GM18502 (cell line): ENCODE data around the gene ATP5IF1.
A peak's percentile ranks its signal among the peaks of the same experiment; 100 is the strongest.

Experiments used
- ATAC-seq: cut with Tn5 transposase; IDR thresholded peaks from one replicate; pipeline ENCODE4 v1.9.1; 2021; ENCODE audit warnings: mild to moderate bottlenecking; ENCODE audit not compliant: unreplicated experiment, poor library complexity

Gene ATP5IF1

DNA sequence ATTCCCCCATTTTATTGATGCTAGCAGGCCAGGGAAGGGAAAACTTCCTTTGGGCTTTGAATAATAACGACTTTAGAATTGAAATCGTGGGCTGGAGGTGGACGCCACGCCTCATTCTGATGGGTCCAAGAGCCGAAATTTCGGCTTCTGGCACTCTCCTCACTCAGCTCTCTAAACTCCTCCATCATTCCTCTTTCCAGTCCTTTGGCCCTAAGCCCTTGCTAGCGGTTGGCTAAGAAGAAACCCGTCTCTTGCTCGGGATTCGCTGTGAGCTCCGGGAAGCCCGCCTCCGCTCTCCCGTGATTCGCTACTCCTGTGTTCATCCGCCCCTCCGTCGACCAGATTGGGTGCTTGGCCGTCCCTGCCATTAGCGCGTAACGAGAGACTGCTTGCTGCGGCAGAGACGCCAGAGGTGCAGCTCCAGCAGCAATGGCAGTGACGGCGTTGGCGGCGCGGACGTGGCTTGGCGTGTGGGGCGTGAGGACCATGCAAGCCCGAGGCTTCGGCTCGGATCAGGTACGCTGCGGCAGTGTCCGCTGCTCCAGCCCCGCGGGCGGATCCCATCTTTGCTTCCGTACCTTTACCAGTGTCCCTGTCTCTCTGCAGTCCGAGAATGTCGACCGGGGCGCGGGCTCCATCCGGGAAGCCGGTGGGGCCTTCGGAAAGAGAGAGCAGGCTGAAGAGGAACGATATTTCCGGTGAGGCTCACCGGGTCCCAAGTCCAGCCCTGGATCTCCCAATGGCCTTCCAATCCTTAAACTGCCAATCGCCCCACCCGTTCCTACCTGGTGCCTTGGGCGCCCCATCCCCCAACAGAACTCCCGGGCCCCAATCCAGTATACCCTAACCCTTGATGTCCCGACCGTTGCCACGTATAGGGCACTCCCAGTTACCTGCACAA, at the start of gene ATP5IF1:
Gene ATP5IF1 (plus strand): TSS at position 370 of the 901 bp plus-strand sequence. CDS start 60 bp downstream, at position 430.
- ATAC-seq: peak; percentile 82

DNA sequence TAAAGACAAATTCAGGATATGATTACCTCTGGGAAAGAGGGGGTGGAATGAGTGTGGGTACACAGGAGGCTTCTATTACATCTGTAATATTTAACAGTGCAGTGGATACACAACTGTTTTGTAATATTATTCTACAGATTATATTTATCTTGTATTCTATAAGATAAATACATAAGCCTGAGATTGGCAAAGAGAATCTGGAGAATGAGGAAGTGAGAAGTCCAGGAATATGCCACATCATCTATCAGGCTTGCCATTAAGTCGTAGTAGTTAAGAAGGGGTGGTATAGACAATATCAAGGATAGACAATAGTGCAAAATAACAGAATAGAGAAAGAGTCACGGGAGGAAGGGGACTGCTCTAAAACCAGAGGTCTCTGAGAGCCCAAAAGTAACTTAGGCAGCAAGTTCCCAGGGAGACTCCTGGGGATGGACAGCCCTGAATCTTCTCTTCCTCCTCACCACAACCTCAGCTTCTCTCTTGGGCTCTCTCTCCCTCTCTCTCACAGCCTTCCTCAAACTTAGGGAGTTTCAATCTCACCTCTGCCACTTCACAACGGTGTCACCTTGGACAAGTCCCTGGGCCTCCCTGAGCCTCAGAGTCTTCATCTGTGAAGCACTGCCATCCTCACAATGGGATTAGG, 45.5 kb upstream of the ATP5IF1 start:
- ATAC-seq: no peak

DNA sequence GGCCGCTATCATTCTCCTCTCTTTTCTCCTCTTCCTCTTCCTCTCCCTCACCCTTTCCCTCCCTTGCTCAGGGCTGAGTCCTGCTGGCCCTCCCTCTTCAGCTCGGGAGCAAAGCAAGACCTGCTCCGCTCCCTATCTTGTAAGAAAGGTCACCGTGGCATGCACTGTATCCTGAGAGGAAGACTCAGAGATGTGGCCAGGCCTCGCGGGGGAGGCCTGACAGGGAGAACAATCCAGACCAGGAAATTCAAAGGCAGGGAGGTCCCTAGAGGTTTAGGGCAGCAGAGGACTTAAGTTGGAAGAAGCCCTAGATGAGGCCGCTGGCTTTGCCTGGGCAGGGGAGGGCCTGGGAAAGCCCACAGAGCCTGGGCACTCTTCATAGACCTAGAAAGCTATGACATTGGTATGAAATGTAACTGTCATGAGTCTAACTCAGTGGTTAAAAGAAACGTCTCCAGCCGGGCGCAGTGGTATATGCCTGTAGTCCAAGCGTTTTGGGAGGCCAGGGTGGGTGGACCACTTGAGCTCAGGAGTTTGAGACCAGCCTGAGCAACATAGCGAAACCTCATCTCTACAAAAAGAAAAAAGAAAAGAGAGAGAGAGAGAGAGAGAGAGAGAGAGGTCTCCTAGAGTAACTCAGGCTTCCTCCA, 44.8 kb upstream of the ATP5IF1 start:
- ATAC-seq: no peak

DNA sequence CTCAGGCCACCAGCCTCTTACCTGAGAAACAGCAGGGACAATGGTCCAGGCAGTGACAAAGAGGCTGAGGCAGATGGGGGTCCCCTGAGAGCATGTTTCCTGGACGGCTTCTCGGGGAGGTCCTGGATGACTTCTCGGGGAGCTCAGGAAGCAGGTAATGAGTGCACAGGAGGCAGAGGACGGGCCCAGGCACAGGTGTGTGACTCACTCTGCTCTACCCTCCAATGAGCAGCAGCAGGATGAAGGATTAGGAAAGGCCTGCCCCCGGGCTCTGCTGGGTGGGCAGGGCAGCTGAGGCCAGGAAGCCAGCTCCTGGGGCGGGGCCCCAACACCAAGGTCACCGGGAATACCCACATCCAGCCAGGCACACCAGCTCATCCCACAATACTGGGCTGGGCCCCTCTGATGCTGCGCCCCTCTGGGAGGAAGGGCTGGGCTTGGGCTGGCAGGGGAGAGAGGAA, 42.2 kb upstream of the ATP5IF1 start:
- ATAC-seq: no peak

DNA sequence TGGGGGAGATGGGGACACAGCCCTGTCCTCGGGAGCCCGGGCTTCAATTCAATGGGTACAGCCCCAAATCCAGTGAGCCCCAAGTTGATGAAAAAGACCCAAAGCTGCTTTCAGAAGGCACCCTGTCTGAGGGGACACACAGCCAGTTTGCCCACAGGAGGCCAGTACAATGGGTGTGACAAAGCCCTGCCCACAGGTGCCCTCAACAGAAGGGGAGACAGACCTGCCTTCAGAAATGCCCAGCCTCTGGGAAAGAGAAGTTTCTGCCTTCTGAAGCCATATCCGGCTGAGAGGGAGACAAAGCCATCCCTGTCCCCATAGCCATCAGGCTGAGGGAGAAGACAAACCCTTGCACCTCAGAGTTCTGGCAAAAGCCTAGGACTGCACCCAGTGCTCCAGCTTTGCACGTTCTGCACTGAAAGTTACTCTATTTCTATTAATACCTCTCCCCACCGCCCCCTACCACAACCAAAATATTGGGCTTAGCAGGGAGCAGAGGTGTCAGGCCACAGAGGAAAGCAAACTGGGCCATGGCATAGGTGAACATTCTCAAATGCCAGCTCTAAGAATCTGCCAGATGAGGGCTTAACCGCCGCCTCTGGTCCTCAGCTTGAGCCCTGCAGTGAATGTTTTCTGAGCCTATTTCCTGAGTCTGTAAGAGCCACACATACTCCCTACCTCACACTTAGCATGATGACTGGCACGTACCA, 41.4 kb upstream of the ATP5IF1 start:
- no peak for ATAC-seq

DNA sequence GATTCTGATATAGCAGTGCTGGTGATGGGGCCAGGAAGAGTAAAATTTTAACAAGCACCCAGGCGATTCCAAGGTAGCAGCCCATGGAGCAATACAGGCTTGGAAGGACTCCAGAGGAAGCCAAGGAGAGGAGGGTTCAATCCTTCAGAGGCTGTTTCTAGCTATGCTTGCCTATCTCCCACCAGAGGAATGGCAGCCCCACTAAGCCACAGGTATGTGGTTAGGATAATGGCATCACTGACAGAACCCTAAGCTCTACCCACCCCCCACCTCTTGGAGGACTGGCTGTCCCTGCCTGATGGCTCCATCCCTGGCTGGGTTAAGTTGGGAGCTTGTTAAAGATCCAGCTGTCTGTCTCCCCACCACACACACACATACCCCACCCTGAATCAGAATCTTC, 40.1 kb upstream of the ATP5IF1 start:
- ATAC-seq: no peak

DNA sequence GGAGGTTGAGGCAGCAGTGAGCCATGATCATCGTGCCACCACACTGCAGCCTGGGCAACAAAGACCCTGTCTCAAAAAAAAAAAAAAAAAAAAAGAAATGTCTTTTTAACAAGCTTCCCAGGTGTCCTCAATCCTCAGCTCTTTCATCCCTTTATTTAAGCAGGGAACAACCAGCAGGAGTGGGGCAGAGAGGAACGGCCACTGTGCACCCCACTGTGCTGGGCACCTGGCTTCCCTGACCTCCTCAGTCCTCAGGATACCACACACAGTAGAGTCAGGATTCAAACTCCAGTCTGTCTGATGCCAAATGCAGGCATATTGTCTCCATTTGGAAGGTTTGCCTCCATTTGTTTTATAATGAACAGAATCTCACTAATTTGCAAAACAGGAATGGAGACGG, 39.6 kb upstream of the ATP5IF1 start:
- ATAC-seq: no peak

DNA sequence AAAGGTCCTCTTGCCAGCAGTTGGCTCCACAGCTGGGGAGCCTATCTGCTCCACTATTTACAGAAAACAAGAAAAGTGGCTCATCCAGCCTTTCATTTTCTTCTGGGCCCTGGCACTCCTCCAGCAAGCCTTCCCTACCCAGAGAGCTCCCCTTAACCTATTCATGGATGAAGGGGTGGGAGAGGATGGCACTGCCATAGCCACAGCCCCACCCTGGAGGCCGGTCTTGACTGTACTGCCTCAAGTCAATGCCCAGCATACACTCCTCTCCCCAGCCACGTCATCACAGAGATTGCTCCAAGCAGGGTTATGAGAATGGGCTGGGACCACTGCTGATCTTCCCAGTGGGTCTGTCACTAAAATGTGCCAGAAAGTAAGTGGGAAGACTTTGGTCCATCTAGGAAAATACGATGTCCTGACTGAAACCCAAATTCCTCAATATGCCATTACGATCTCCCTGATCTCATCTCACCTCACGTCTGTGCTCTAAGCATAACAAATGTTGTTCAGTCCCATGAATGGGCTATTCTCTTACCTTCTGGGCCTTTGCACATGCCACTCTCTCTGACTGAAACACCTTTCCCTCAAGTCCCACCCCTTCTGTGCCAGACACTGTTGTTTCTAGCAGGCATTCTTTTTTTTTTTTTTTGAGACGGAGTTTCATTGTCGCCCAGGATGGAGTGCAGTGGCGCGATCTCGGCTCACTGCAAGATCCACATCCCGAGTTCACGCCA, 38.1 kb upstream of the ATP5IF1 start:
- ATAC-seq: no peak

DNA sequence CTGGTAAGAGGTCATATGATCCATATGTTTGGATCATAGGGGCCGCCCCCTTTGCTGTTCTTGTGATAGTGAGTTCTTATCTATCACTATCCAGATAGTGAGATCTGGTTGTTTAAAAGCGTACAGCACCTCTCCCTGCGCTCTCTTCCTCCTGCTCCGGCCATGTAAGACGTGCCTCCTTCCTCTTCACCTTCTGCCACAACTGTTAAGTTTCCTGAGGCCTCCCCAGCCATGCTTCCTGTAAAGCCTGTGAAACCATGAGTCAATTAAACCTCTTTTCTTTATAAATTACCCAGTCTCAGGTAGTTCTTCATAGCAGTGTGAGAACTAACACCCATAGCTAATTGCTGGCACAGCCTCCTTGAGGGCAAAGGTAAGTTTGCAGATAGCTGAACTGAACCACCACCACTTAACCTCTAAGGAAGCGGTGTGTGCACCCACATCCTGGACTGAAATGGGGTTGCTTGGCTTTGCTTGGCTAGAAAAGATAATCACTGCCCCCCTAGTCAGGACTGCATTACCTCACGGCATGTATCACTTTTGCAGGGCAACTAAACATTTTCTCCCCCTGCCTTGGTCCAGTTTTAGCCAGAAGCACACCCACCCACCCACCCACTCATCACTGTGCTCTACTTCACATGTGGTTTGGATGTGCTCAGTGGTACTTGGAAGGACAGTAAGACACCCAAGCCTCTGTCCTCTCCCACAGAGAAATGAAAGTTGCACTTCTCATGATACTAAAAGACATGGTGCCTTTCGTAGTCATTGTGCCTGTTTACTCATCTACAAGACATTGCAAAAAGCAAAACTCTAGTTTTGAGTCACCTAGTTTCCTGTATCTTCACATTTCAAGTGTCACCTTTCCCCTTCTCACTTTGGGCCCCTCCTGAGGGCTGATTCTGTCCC, 36.3 kb upstream of the ATP5IF1 start:
- peak; percentile 74 for ATAC-seq

DNA sequence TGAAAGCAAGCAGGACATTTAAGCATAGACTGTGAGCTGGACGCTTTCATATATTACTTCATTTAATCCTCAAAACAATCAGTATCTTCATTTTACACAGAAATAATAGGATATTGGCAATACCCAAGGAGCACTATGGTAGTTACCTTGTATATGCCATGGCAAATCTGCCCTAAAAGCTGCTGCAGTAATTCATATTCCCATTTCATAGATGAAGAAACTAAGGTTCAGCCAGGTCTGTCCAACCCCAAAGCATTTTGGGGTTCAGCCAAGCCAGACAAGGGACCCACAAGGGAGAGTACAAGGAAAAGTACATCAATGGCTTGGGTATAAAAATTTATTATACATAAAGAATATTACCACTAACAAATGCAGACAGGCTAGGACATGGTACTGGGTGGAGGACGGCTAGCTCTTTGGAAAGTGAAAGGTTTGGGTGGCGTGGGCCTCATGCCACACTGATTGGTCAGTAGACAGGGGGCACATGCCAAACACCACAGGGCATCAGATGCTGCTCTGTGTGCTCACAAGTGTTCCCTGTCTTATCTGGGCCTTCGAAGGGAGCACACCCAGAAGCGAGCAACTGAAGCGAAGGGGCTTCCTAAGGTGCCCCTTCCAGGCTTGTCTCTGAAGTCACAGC, 35.6 kb upstream of the ATP5IF1 start:
- no peak for ATAC-seq

DNA sequence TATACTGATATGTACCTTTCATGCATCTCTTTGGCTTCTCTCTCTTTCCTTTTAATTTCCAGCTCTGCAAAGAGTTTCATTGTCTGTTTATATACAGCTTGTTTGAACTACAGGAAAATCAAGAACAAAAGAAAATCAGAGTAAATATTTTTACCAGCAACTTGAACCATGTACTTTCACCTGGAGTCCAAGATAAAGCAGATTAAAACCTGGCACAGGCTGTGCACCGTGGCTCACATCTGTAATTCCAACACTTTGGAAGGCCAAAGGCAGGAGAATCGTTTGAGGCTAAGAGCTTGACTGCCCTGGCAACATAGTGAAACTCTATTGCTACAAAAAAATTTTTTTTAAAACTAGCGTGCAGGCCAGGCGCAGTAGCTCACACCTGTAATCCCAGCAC, 30.7 kb upstream of the ATP5IF1 start:
- ATAC-seq: no peak

DNA sequence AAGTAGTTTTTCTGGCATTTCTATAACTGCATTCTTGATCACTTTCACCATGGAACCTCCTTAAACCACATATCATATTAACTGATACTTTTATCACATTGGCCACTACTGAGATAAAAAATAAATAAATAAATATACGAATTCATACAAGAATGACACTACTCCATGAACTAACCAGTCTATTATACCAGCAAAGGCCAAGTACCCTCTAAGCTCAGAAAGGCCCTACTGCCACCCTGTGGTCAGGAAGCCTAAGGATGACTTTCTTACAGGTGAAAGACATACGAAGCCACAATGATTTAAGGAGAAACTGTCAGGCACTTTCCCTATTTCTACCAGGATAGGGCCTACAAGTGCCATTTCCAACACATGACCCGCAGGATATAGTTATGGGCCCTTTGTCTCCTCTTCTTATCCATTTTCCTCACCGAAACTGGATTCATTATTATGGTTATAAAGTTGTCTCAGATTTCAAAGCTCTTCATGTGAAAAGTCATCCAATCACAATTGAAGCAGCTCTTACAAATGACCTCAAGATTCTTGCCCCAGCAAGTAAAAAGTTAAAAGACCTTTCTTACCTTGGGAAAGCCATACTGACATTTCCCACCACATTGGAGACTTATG, 27.0 kb upstream of the ATP5IF1 start:
- ATAC-seq: no peak

DNA sequence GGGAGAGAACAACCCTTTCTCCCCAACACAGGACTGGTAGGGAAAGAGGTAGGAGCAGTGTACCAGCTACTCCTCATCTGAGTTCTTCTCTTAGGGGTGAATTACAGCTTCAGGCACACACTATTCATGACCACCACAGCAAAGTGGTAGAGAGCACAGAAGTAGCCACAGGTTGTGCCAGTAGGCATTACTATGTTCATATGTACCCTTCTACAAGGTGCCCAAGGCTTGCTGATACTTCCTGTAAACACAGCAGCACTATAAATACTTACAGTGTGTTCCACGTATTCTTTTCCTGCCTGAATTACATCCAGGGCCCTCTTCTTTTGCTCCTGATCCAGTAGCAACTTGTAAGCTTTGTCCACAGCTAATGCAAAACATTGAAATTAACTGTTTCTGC, 26.2 kb upstream of the ATP5IF1 start:
- ATAC-seq: no peak

DNA sequence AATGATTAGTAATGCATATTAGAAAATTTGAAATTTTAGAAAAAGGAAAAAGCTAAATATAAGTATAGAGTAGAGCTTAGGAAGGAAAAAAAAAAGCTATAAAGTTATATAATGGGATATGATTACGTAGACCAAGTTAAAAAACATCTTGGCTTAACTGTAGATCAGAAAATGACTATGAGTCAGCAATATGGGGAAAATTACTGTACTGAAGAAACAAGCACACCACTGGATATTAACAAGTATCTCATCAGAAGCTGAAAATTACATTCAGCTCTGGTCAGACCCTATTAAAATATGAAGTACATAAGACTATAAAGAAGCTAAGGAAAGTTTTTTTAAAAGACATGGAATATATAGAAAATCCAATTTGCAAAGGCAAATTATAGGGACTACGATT, 22.6 kb upstream of the ATP5IF1 start:
- no peak for ATAC-seq

DNA sequence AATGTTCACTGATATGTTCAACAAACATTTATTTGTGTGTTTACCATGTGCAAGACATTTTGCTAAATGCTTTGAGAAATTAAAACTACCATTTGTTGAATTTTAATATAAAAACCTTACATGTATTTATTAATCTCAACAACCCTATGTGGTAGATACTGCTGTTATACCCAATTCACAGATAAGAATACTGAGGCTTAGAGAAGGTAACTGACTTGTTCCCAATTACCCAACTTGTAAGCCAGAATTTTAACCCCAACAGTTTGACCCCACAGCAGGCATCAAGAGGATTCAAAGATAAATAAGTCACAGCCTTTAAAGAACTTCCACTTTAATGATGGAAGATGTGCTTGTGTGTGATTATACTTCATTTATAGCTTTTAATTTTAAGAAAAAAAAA, 6.8 kb upstream of the ATP5IF1 start:
- ATAC-seq: no peak

DNA sequence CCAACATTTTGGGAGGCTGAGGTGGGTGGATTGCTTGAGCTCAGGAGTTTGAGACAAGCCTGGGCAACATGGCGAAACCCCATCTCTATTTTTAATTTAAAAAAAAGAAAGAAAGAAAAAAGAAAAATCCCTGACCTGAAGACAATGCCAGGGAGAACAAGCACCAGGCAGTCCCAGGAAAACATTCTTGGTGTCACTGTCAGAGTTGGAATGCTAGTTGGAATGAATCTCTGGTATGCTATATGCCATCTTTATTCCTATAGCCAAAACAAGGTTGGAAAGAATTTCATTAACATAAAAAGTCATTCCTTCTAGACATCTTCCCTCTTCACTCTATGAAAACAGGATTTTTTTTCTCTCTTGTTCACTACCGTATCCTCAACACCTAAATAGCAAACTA, 5.9 kb upstream of the ATP5IF1 start:
- ATAC-seq: no peak

DNA sequence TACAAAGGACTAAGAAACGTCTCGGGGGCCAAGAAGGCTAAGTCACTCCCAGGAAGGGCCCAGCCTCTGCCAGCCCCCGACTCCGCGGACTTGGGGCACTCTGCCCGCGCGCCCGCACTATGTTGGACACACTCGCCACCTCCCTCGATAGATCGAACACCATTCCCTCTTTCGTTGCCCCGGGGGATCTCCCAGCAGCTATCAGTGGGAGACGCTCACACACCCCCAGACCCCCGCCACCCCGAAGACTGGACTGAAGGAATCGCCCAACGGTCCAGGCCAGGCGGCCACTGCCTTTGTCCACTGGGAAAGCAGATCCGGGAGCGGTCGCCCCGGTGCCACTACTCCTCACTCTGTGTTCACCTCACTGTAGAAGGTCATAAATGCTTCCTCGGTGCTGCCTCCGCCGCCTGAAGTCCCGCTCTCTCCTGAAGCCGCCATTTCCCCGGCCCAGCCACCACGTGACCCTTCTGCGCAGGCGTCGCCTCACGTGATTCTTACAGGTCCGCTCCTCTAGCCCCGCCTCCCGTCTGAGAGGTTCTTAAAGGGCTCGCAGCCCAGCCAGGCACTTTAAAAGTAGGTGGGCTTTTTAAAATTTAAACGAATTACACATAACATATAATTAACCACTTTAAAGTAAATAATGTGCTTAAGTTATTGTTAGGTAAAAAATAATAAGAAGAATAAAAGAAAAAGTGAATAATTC, 3.2 kb upstream of the ATP5IF1 start, which contains the start of gene DNAJC8:
Gene DNAJC8 (minus strand): TSS at position 472 of the 706 bp plus-strand sequence. CDS start 31 bp downstream, at position 441.
- ATAC-seq: peak; percentile 67
